SK-N-SH (cell line): ENCODE measurements around the gene PTPN13. TPM values are rescaled to one million over a fixed set of nuclear protein-coding genes. Genes with fewer than 3 reads are reported as not detected.

ENCODE experiments used
- CTCF ChIA-PET: fragments of 300-600, 350-600 bp; formaldehyde crosslinking; extraction: SDS; loops from one replicate; lab custom pipeline; 2021; lab: Yijun Ruan, JAX
- POLR2A ChIA-PET: fragments of 350-600 bp; sonication (Branson Sonifier 250); formaldehyde crosslinking; extraction: SDS; loops from one replicate; lab custom pipeline; 2020; ENCODE audit warnings: antibody characterized with exemption, inconsistent platforms; lab: Yijun Ruan, JAX
- DNase-seq: peaks from one replicate; pipeline ENCODE4 v3.0.0; 2012
- H2AFZ ChIP-seq: fragments of 200-600 bp; sonication (generic); 2 replicates; pipeline ENCODE4 v1.8.1; 2016; ENCODE audit warnings: antibody characterized with exemption, mild to moderate bottlenecking, low read depth
- H3F3A ChIP-seq: fragments of 200-600 bp; sonication (generic); replicated peaks from 2 replicates; pipeline ENCODE3; 2016; ENCODE audit warnings: antibody characterized with exemption, mild to moderate bottlenecking; ENCODE audit not compliant: insufficient read depth
- H3K27ac ChIP-seq, 2 experiments: fragments of 200-500 bp in 1 of 2; fragments of 200-600 bp in 1 of 2; sonication (Bioruptor generic) in 1 of 2; sonication (generic), shearing (Covaris generic) in 1 of 2; 2 replicates each; pipeline versions ENCODE4 v1.5.1 to v1.6.1; 2014 to 2016; ENCODE audit warnings: low read depth in 2 of 2, inconsistent platforms in 1 of 2, low read length in 1 of 2, mild to moderate bottlenecking in 1 of 2, mixed read lengths in 1 of 2
- H3K27me3 ChIP-seq: fragments of 200-600 bp; sonication (generic), shearing (Covaris generic); 2 replicates; pipeline ENCODE4 v1.6.1; 2016; ENCODE audit warnings: mixed run types; ENCODE audit not compliant: insufficient read depth
- H3K36me3 ChIP-seq, 2 experiments: fragments of 200-500 bp in 1 of 2; fragments of 200-600 bp in 1 of 2; sonication (Bioruptor generic) in 1 of 2; sonication (generic) in 1 of 2; replicated peaks in 1 of 2; 2 replicates each; pipeline versions ENCODE3 to v1.5.1; 2014 to 2016; ENCODE audit warnings: low read length in 1 of 2, mild to moderate bottlenecking in 1 of 2; ENCODE audit not compliant: insufficient read depth in 2 of 2, control insufficient read depth in 1 of 2
- H3K4me1 ChIP-seq, 2 experiments: fragments of 200-500 bp in 1 of 2; fragments of 200-600 bp in 1 of 2; sonication (Bioruptor generic) in 1 of 2; sonication (generic), shearing (Covaris generic) in 1 of 2; 2 replicates each; pipeline versions ENCODE4 v1.5.1 to v1.6.1; 2014 to 2016; ENCODE audit warnings: low read depth in 1 of 2, low read length in 1 of 2, mixed run types in 1 of 2; ENCODE audit not compliant: insufficient read depth in 2 of 2, control insufficient read depth in 1 of 2
- H3K4me2 ChIP-seq: fragments of 200-600 bp; sonication (generic), shearing (Covaris generic); 2 replicates; pipeline ENCODE4 v1.6.1; 2017; ENCODE audit warnings: mixed run types
- H3K4me3 ChIP-seq, 2 experiments: fragments of 200-500 bp in 1 of 2; fragments of 200-600 bp in 1 of 2; sonication (Bioruptor generic) in 1 of 2; sonication (generic), shearing (Covaris generic) in 1 of 2; 2 replicates each; pipeline versions ENCODE4 v1.5.1 to v1.8.1; 2014 to 2016; ENCODE audit warnings: low read depth in 2 of 2, inconsistent platforms in 1 of 2, low read length in 1 of 2, mild to moderate bottlenecking in 1 of 2, mixed read lengths in 1 of 2, moderate library complexity in 1 of 2
- H3K79me2 ChIP-seq: fragments of 200-600 bp; sonication (generic); 2 replicates; pipeline ENCODE4 v1.8.1; 2017; ENCODE audit warnings: mild to moderate bottlenecking; ENCODE audit not compliant: insufficient read depth
- H3K9ac ChIP-seq: fragments of 200-600 bp; sonication (generic); 2 replicates; pipeline ENCODE4 v1.6.1; 2017; ENCODE audit warnings: mixed run types
- H3K9me2 ChIP-seq: fragments of 200-600 bp; sonication (generic); 2 replicates; pipeline ENCODE4 v1.6.1; 2017; ENCODE audit warnings: mixed run types
- H3K9me3 ChIP-seq: fragments of 200-600 bp; sonication (generic); 2 replicates; pipeline ENCODE4 v1.6.1; 2017; ENCODE audit warnings: mixed run types, mild to moderate bottlenecking, moderate library complexity
- H4K20me1 ChIP-seq: fragments of 200-600 bp; sonication (generic); 2 replicates; pipeline ENCODE4 v1.6.1; 2017; ENCODE audit warnings: mild to moderate bottlenecking, mixed run types; ENCODE audit not compliant: insufficient read depth
- ELF1 ChIP-seq: IDR thresholded peaks from 2 replicates; pipeline ENCODE4 v1.4.0; 2012
- EP300 ChIP-seq, 2 experiments: IDR thresholded peaks; 2 replicates each; pipeline versions ENCODE4 v1.4.0 to v1.6.1; 2012; ENCODE audit warnings: borderline replicate concordance in 1 of 2, low read depth in 1 of 2, low read length in 1 of 2
- FOSL2 ChIP-seq: IDR thresholded peaks from 2 replicates; pipeline ENCODE4 v1.4.0; 2012; ENCODE audit warnings: low read depth, mild to moderate bottlenecking, moderate library complexity, borderline replicate concordance
- FOXJ3 ChIP-seq: sonication (generic); formaldehyde crosslinking; IDR thresholded peaks from 2 replicates; pipeline ENCODE4 v1.5.1; 2020; ENCODE audit warnings: mild to moderate bottlenecking, missing genetic modification reagents
- FOXM1 ChIP-seq: IDR thresholded peaks from 2 replicates; pipeline ENCODE4 v1.4.0; 2012; ENCODE audit warnings: low read depth, mild to moderate bottlenecking
- GABPA ChIP-seq: IDR thresholded peaks from 2 replicates; pipeline ENCODE4 v1.4.0; 2012; ENCODE audit warnings: low read depth, mild to moderate bottlenecking
- GATA2 ChIP-seq: sonication (generic); formaldehyde crosslinking; IDR thresholded peaks from 2 replicates; pipeline ENCODE4 v1.5.0; 2020; ENCODE audit warnings: mild to moderate bottlenecking, missing genetic modification reagents
- JUND ChIP-seq: IDR thresholded peaks from 2 replicates; pipeline ENCODE4 v1.4.0; 2012
- MEF2A ChIP-seq: IDR thresholded peaks from 2 replicates; pipeline ENCODE4 v1.4.0; 2012; ENCODE audit warnings: low read depth, borderline replicate concordance
- NFIC ChIP-seq: IDR thresholded peaks from 2 replicates; pipeline ENCODE4 v1.4.0; 2012; ENCODE audit warnings: borderline replicate concordance
- POLR2AphosphoS5 ChIP-seq: IDR thresholded peaks from 2 replicates; pipeline ENCODE4 v1.6.1; 2012; ENCODE audit warnings: low read depth, low read length
- RCOR1 ChIP-seq: fragments of 150-350 bp; IDR thresholded peaks from 2 replicates; pipeline ENCODE4 v1.6.1; 2017; ENCODE audit warnings: antibody characterized with exemption, low read length
- REST ChIP-seq: IDR thresholded peaks from 2 replicates; pipeline ENCODE4 v1.6.1; 2012; ENCODE audit warnings: mild to moderate bottlenecking, low read depth, low read length, moderate library complexity
- RFX5 ChIP-seq: IDR thresholded peaks from 2 replicates; pipeline ENCODE4 v1.6.1; 2012; ENCODE audit warnings: mild to moderate bottlenecking, improper control_type of control experiment, low read length
- SMC3 ChIP-seq: IDR thresholded peaks from 2 replicates; pipeline ENCODE4 v1.6.1; 2012; ENCODE audit warnings: low read depth, low read length, improper control_type of control experiment
- TAF1 ChIP-seq: IDR thresholded peaks from 2 replicates; pipeline ENCODE4 v1.6.1; 2012; ENCODE audit warnings: low read depth, mild to moderate bottlenecking, low read length, moderate library complexity, borderline replicate concordance
- TCF12 ChIP-seq: IDR thresholded peaks from 2 replicates; pipeline ENCODE4 v1.4.0; 2012
- USF1 ChIP-seq: IDR thresholded peaks from 2 replicates; pipeline ENCODE4 v1.4.0; 2012; ENCODE audit warnings: low read depth, borderline replicate concordance
- ZBTB33 ChIP-seq: IDR thresholded peaks from 2 replicates; pipeline ENCODE4 v1.4.0; 2012; ENCODE audit warnings: low read depth, borderline replicate concordance
- WGBS: methylation state at CpG from one replicate; pipeline ENCODE4 v1.1.6; 2017; ENCODE audit warnings: low lambda C conversion rate; 5-methylcytosine and 5-hydroxymethylcytosine counted together
- polyA plus RNA-seq, 3 experiments: library from polyadenylated mRNA; depleted of rRNA; stranded (reverse); fragments of >200 nt; gene quantifications; 2 replicates each; pipeline ENCODE4 v1.2.3, GENCODE V29; 2012

Gene PTPN13
- polyA plus RNA-seq, 1 of the 3 experiments (the other 2 are of a cell fraction): 5.5 TPM

- no peak overlapping the region for H3K27ac ChIP-seq
- no peaks in the 10 kb centered on the region for H3K79me2 ChIP-seq
- 70% methylated on average over 2 of the region's 2 CpGs for WGBS
- no peaks in the 10 kb centered on the region; a peak in 1 of 4 replicates for H3K4me1 ChIP-seq
- no peak overlapping the region for H3K4me2 ChIP-seq
- TF ChIP-seq TCF12 (no peak), GABPA (no peak)
- no peaks in the 10 kb centered on the region for H3F3A ChIP-seq
- ChIA-PET CTCF (no interaction called here), POLR2A (no interaction called here)
- H4K20me1 ChIP-seq: no peaks in the 10 kb centered on the region
- no peak for DNase-seq
- no peaks in the 10 kb centered on the region for H3K27me3 ChIP-seq
- no peak overlapping the region for H3K9ac ChIP-seq
- no peaks in the 10 kb centered on the region for H3K9me2 ChIP-seq
- H2AFZ ChIP-seq: no peak overlapping the region
- H3K36me3 ChIP-seq: no peaks in the 10 kb centered on the region
- no peaks in the 10 kb centered on the region for H3K9me3 ChIP-seq
- H3K4me3 ChIP-seq: no peak overlapping the region
Observed at GRCh38 chr4:86613734-86614133, 19.6 kb downstream of the PTPN13 start.

- 91% methylated on average over 3 of the region's 3 CpGs for WGBS
- Histone ChIP-seq H3K4me2 (no peak overlapping the region), H3K9ac (no peak overlapping the region), H3K79me2 (no peaks in the 10 kb centered on the region), H3K4me3 (no peak overlapping the region), H3F3A (no peaks in the 10 kb centered on the region), H3K27ac (no peak overlapping the region), H3K4me1 (no peaks in the 10 kb centered on the region; a peak in 1 of 4 replicates), H3K36me3 (no peaks in the 10 kb centered on the region), H4K20me1 (no peaks in the 10 kb centered on the region), H3K9me3 (no peaks in the 10 kb centered on the region), H3K27me3 (no peaks in the 10 kb centered on the region), H3K9me2 (no peaks in the 10 kb centered on the region), H2AFZ (no peak overlapping the region)
- no peak for DNase-seq
- CTCF ChIA-PET: no interaction called here
- POLR2A ChIA-PET: no interaction called here
- TF ChIP-seq GATA2 (CRISPR knock-in tag) (no peak), SMC3 (no peak), EP300 (IDR thresholded peaks at IDR 0.05; ENCODE audit: borderline replicate concordance in 1 of 2, low read depth in 1 of 2, low read length in 1 of 2) (no peak), GABPA (no peak), NFIC (no peak), JUND (no peak), POLR2AphosphoS5 (no peak), FOXM1 (no peak), FOXJ3 (no peak), MEF2A (no peak), USF1 (no peak), ZBTB33 (no peak), TAF1 (no peak), RFX5 (no peak), REST (no peak), RCOR1 (no peak), FOSL2 (no peak), ELF1 (no peak)
Observed at GRCh38 chr4:86614865-86615264, 20.8 kb downstream of the PTPN13 start.
